DMS79 treated with DMSO at 0.1 percent for 48 hours (cell line): ENCODE data around the gene SLCO2A1.

ENCODE experiments used
- DNase-seq: peaks from one replicate; lab custom pipeline; 2025; lab: John Stamatoyannopoulos, UW

The SLCO2A1 gene

GRCh38 chr3:134034005-134034785, 4.5 kb upstream of the SLCO2A1 start:
- DNase-seq: no peak

GRCh38 chr3:134033315-134033996, 3.7 kb upstream of the SLCO2A1 start:
- DNase-seq: no peak

GRCh38 chr3:134031348-134031915, 1.7 kb upstream of the SLCO2A1 start:
- no peak for DNase-seq

- peak; percentile 61 for DNase-seq
Measured at GRCh38 chr3:134030379-134031347, 938 bp upstream of the SLCO2A1 start.

- DNase-seq: peak; percentile 35
Measured at GRCh38 chr3:134029256-134029733, 430 bp downstream of the SLCO2A1 start.

GRCh38 chr3:134028486-134029255, 1.1 kb downstream of the SLCO2A1 start:
- peak; percentile 47 for DNase-seq

- no peak for DNase-seq
Measured at GRCh38 chr3:134027631-134028030, 2.1 kb downstream of the SLCO2A1 start.

GRCh38 chr3:134020135-134020680, 9.5 kb downstream of the SLCO2A1 start:
- no peak for DNase-seq

- DNase-seq: no peak
Measured at GRCh38 chr3:134018850-134019249, 10.9 kb downstream of the SLCO2A1 start.

- DNase-seq: no peak
Measured at GRCh38 chr3:134018406-134018805, 11.3 kb downstream of the SLCO2A1 start.

- DNase-seq: no peak
Measured at GRCh38 chr3:134017490-134017889, 12.2 kb downstream of the SLCO2A1 start.

GRCh38 chr3:134014270-134014669, 15.5 kb downstream of the SLCO2A1 start:
- DNase-seq: no peak

- DNase-seq: no peak
Measured at GRCh38 chr3:134013280-134013679, 16.4 kb downstream of the SLCO2A1 start.

- no peak for DNase-seq
Measured at GRCh38 chr3:134009345-134010000, 20.3 kb downstream of the SLCO2A1 start.

- DNase-seq: no peak
Measured at GRCh38 chr3:134008630-134009156, 21.0 kb downstream of the SLCO2A1 start.

- DNase-seq: no peak
Measured at GRCh38 chr3:134007819-134008218, 21.9 kb downstream of the SLCO2A1 start.

- DNase-seq: no peak
Measured at GRCh38 chr3:134004841-134005240, 24.9 kb downstream of the SLCO2A1 start.

- DNase-seq: no peak
Measured at GRCh38 chr3:134003066-134003465, 26.7 kb downstream of the SLCO2A1 start.

GRCh38 chr3:134002306-134002705, 27.4 kb downstream of the SLCO2A1 start:
- DNase-seq: no peak

- DNase-seq: no peak
Measured at GRCh38 chr3:134001251-134001650, 28.5 kb downstream of the SLCO2A1 start.
